NCI-H460 (cell line): Measurements from ENCODE around the gene RIMKLA. TPM values are rescaled to one million over a fixed set of nuclear protein-coding genes. Genes with fewer than 3 reads are reported as not detected.

Experiments used
- DNase-seq: peaks from one replicate; pipeline ENCODE4 v3.0.0-alpha.2; 2016; ENCODE audit warnings: low read depth; ENCODE audit errors: extremely low read depth
- total RNA-seq: library from RNA; depleted of rRNA; stranded (reverse); fragments of >200 nt; shearing (Covaris generic); gene quantifications from 2 replicates; pipeline ENCODE4 v1.2.3, GENCODE V29; 2014

RIMKLA gene
- total RNA-seq, 1 experiment from 2014 or later: 2.7 TPM

DNA sequence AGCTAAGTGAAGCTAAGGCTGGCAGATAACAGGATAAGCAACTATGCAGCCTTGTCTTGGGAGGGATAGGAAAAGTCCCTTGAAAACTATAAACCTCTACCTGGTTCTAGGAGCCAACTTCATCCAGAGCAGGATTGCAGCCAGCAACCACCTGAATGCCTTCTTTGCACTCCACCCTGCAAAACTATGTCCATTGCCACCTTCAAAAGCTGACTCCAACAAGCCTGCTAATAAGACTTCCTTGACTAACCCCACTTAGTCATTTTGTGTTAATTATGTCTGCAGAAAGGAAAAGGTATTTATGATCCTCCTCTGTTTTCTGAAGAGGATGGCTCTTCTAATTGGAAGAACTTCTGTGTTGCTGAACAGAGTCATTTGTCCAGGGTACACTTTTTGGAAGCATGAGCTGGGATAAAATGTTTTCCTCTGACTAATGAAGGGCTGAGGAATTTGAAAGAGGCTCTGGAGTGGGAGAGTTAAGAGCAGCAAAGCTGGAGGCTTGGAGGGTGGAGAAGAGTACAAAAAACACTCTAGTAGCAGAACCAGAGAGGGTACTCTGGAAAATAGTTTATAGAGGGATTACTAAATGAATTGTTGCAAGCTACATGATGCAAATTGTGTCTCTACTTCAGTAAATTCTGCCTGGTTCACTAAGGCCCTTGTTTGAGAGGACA is 9.6 kb upstream of the RIMKLA start:
- no peak for DNase-seq

- no peak for DNase-seq
Observed at GRCh38 chr1:42372796-42373195, 7.8 kb upstream of the RIMKLA start.

- peak; percentile 7 for DNase-seq
Observed at GRCh38 chr1:42379794-42380585, 602 bp upstream of the RIMKLA start.

DNA sequence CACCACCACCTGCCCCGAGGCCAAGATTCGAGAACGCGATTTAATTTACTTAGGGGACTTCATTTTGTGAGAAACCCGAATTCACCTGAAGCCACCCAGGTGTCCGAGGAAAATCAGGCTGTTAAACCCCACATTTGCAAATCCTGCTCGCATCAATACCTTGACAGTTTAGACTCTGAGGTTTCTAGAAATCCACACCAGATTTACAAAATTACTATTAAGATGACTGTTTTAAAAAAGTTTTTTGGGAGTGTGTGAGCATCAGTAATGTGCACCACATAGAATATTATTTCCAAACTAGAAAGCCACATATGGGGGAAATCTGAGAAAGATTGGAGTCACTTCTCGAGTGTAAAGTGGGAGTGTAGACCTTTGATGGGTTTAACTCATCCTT is 685 bp downstream of the RIMKLA start:
- no peak for DNase-seq

DNA sequence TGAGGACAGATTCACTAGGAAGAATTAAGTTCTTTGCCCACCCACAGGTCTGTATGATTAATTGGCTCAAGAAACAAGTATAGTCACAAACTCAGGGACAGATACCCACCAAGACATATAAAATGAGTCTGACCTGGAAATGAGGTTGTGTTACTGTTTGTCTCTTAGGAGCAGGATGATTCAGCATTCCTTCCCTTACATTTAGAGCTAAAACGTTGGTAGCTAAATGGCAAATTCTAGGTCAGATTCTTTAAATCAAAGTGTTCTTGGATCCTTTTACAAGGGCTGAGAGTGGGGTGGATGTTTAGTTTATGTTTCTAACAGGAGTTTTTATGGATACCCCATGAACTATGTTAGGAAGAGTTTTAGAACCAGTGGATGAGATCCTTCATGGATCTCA is 4.7 kb downstream of the RIMKLA start:
- peak; percentile 23 for DNase-seq

DNA sequence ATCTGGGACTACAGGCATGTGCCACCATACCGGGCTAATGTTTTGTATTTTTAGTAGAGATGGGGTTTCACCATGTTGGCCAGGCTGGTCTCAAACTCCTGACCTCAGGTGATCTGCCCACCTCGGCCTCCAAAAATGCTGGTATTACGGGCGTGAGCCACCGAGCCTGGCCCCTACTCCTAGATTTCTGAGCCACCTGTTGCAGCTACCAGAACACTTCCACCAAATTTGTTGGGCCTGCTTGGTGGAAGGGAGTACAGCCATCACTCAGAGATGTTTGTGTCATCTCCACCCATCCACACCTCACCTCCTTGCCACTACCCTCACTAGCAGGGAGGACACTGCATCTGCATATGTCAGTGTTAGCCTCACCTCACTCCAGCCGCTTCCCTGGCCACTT is 5.5 kb downstream of the RIMKLA start:
- no peak for DNase-seq

- no peak for DNase-seq
Observed at GRCh38 chr1:42392255-42392654, 11.7 kb downstream of the RIMKLA start.

DNA sequence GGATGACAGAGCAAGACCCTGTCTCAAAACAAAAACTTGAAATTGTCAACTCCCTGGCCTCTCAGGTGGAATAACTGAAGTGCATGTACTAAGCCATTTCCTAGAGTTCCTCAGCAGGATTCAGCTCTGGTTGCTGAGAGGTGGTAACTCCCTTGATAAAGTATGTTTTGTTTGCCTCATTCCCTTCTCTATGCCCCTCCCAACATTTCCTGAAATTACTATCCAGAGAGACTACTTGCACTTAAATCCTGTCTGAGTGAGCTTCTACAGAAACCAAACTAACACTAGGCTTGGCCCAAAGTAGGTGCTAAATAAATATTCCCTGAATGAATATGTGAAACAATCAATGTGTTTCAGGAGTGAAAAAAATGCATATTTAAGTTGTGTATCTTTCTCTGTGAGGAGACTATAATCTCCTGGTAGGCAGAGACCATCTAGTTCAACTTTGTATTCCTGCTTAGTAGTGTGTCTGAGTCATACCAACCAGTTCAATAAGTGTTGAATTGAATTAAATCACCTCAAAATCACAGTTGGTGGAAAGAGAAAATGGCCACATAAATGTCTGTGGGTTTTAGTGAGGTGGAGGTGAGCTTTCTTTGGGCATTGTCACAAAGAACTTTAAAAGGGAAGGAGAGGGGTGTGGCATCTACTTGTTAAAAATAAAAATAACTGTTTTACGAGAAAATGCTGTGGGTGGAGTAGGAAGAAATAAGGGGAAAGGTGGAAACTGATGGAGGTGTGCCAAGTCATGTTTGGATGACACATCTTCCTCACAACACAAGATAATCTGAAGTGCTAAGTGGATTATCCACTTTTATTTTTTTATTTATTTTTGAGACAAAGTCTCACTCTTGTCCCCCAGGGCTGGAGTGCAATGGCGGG is 12.6 kb downstream of the RIMKLA start:
- DNase-seq: no peak

GRCh38 chr1:42399315-42400100 is 18.9 kb downstream of the RIMKLA start:
- no peak for DNase-seq

GRCh38 chr1:42403880-42404400 is 23.3 kb downstream of the RIMKLA start:
- DNase-seq: no peak

- DNase-seq: no peak
Observed at GRCh38 chr1:42414551-42415496, 34.2 kb downstream of the RIMKLA start.

- no peak for DNase-seq
Observed at GRCh38 chr1:42417166-42417565, 36.6 kb downstream of the RIMKLA start.

- DNase-seq: no peak
Observed at GRCh38 chr1:42418516-42418915, 37.9 kb downstream of the RIMKLA start.

DNA sequence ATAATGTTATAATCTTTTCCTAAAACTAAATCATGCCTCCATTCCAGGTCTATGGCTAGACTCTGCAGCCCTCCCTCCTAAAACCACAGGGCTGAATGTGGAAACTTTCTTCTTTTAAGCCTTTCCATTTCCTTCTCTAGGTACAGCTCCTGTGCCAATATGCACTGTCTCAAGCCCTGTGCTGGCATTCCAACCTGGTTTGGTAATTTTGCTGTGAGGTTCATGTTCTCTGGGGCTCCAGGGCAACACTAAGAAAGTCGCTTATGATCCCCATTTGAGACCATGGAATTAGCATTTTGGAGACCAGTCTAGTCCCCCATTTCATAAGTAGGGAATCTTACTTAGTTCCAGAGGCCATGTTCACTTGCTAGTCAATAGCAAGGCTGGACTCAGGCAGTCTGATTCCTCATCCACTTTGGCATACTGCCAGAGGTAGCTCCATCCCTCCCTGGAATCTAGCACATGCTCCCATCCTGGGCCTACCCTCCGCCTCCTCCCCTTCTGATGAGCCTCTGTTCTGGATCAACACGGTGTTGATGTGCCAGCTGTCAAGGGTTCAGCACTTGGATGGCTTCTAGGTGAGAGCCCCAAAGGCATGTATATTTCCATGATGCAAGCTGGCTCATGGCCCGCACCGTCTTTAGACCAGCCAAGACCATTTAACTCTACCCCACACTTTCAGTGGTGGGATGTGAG is 38.7 kb downstream of the RIMKLA start:
- no peak for DNase-seq

GRCh38 chr1:42420121-42420520 is 39.5 kb downstream of the RIMKLA start:
- no peak for DNase-seq

- DNase-seq: no peak
Observed at GRCh38 chr1:42420911-42421585, 40.5 kb downstream of the RIMKLA start.

- DNase-seq: no peak
Observed at GRCh38 chr1:42422737-42423136, 42.1 kb downstream of the RIMKLA start.

DNA sequence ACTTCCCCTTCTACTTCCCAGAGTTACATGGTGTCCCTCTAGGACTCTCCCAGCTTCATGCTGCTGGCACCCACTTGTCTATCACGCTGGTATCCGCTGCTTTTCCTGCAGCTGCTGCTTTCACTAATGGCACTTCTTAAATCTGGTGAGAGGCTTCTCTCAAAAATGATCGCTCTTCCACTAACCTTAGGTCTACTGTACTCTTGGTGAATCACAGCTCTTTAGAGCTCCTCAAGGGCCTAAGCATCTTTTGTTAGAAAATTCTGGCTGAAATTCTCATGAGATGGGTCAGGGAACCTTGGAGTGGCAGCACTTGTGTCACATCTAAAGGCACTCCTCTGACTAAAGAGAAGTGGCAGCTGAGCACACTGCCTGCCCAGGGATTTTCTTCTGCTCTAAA is 43.1 kb downstream of the RIMKLA start:
- DNase-seq: no peak
